Liver (tissue), 9 donors: Measurements from ENCODE around the gene UIMC1. TPM values are rescaled to one million over a fixed set of nuclear protein-coding genes. Genes with fewer than 3 reads are reported as not detected.
"Not testable (repeated sequence)": the region's sequence is repeated elsewhere in the genome, so short reads cannot be mapped to it uniquely, and the experiment has no call there.

Source experiments
- DNase-seq: peaks from one replicate; pipeline ENCODE4 v3.0.0-alpha.2; 2017; ENCODE audit warnings: low spot score
- H3K27ac ChIP-seq, 2 donors: one replicate each; pipeline ENCODE4 v1.7.0; 2013; ENCODE audit warnings: inconsistent platforms in 2 of 2, low read length in 2 of 2, control low read depth in 1 of 2, low read depth in 1 of 2, mild to moderate bottlenecking in 1 of 2
- H3K27me3 ChIP-seq, 4 donors: one replicate each; pipeline versions ENCODE4 v1.6.1 to v1.7.0; 2013; ENCODE audit warnings: low read length in 3 of 4, inconsistent platforms in 1 of 4, mild to moderate bottlenecking in 1 of 4, moderate library complexity in 1 of 4; ENCODE audit not compliant: control insufficient read depth in 4 of 4, insufficient read depth in 4 of 4
- H3K36me3 ChIP-seq, 4 donors: one replicate each; pipeline versions ENCODE4 v1.6.1 to v1.7.0; 2013; ENCODE audit warnings: low read length in 3 of 4, mild to moderate bottlenecking in 3 of 4, low read depth in 1 of 4, moderate library complexity in 1 of 4; ENCODE audit not compliant: control insufficient read depth in 4 of 4, insufficient read depth in 3 of 4
- H3K4me1 ChIP-seq, 4 donors: one replicate each; pipeline versions ENCODE4 v1.6.1 to v1.7.0; 2013; ENCODE audit warnings: low read length in 3 of 4, mild to moderate bottlenecking in 3 of 4, moderate library complexity in 1 of 4; ENCODE audit not compliant: control insufficient read depth in 4 of 4, insufficient read depth in 4 of 4
- H3K4me3 ChIP-seq, 3 donors: one replicate each; pipeline versions ENCODE4 v1.6.1 to v1.7.0; 2013; ENCODE audit warnings: low read length in 3 of 3, control low read depth in 1 of 3, low read depth in 1 of 3, mild to moderate bottlenecking in 1 of 3
- H3K9ac ChIP-seq, 2 donors: one replicate each; pipeline ENCODE4 v1.7.0; 2013; ENCODE audit warnings: low read length in 2 of 2, mild to moderate bottlenecking in 2 of 2, moderate library complexity in 2 of 2, control low read depth in 1 of 2, low read depth in 1 of 2
- H3K9me3 ChIP-seq, 4 donors: one replicate each; pipeline versions ENCODE4 v1.6.1 to v1.7.0; 2013; ENCODE audit warnings: low read length in 3 of 4; ENCODE audit not compliant: control insufficient read depth in 4 of 4
- ATF3 ChIP-seq: IDR thresholded peaks from 2 replicates; pipeline ENCODE4 v1.6.1; 2016; ENCODE audit warnings: antibody characterized with exemption
- CTCF ChIP-seq: fragments of 150-350 bp; IDR thresholded peaks from 2 replicates; pipeline ENCODE4 v1.5.1; 2017; ENCODE audit warnings: improper control_type of control experiment, low read depth, low read length; ENCODE audit not compliant: missing input control
- EGR1 ChIP-seq, 2 donors: IDR thresholded peaks; 2 replicates each; pipeline ENCODE4 v1.6.1; 2016 to 2018; ENCODE audit warnings: antibody characterized with exemption in 2 of 2, low read depth in 2 of 2
- FOXA1 ChIP-seq: IDR thresholded peaks from 2 replicates; pipeline ENCODE4 v1.6.1; 2016; ENCODE audit warnings: antibody characterized with exemption
- FOXA2 ChIP-seq: IDR thresholded peaks from 2 replicates; pipeline ENCODE4 v1.6.1; 2016; ENCODE audit warnings: antibody characterized with exemption
- GABPA ChIP-seq, 2 donors: IDR thresholded peaks in 1 of 2; conservative IDR thresholded peaks in 1 of 2; 2 replicates each; pipeline ENCODE4 v1.6.1; 2016; ENCODE audit warnings: antibody characterized with exemption in 2 of 2, mild to moderate bottlenecking in 1 of 2, moderate library complexity in 1 of 2
- HNF4A ChIP-seq, 2 donors: conservative IDR thresholded peaks; 2 replicates each; pipeline ENCODE4 v1.6.1; 2016; ENCODE audit warnings: antibody characterized with exemption in 2 of 2, mild to moderate bottlenecking in 2 of 2
- HNF4G ChIP-seq: IDR thresholded peaks from 2 replicates; pipeline ENCODE4 v1.6.1; 2016; ENCODE audit warnings: antibody characterized with exemption
- MAX ChIP-seq: IDR thresholded peaks from 2 replicates; pipeline ENCODE4 v1.6.1; 2016; ENCODE audit warnings: antibody characterized with exemption
- NR2F2 ChIP-seq: IDR thresholded peaks from 2 replicates; pipeline ENCODE4 v1.6.1; 2016; ENCODE audit warnings: antibody characterized with exemption
- RAD21 ChIP-seq, 2 donors: IDR thresholded peaks; 2 replicates each; pipeline ENCODE4 v1.6.1; 2016; ENCODE audit warnings: antibody characterized with exemption in 2 of 2, mild to moderate bottlenecking in 2 of 2
- RXRA ChIP-seq, 2 donors: IDR thresholded peaks; 2 replicates each; pipeline ENCODE4 v1.6.1; 2017 to 2018; ENCODE audit warnings: antibody characterized with exemption in 2 of 2, mild to moderate bottlenecking in 1 of 2
- TAF1 ChIP-seq: conservative IDR thresholded peaks from 2 replicates; pipeline ENCODE4 v1.6.1; 2016; ENCODE audit warnings: antibody characterized with exemption, mild to moderate bottlenecking
- YY1 ChIP-seq: IDR thresholded peaks from 2 replicates; pipeline ENCODE4 v1.6.1; 2016; ENCODE audit warnings: antibody characterized with exemption, mild to moderate bottlenecking
- ZBTB33 ChIP-seq: IDR thresholded peaks from 2 replicates; pipeline ENCODE4 v1.6.1; 2016; ENCODE audit warnings: antibody characterized with exemption
- WGBS: extraction: QIAGEN DNeasy Blood & Tissue Kit; methylation state at CpG from one replicate; pipeline ENCODE4 v1.1.7; 2013; 5-methylcytosine and 5-hydroxymethylcytosine counted together
- polyA plus RNA-seq, 2 donors: library from polyadenylated mRNA; stranded (reverse) in 1 of 2; unstranded in 1 of 2; fragments of 200-250 nt in 1 of 2; fragments of >200 nt in 1 of 2; fragmentation: Nextera tagmentation in 1 of 2; extraction: Ambion mirVana in 1 of 2; gene quantifications; one replicate each; pipeline versions ENCODE4 v1.2.1 to v1.2.3, GENCODE V29; 2013 to 2015
- total RNA-seq, 2 donors: library from RNA; depleted of rRNA; stranded (reverse); fragments of >200 nt; gene quantifications; one replicate each; pipeline ENCODE4 v1.2.3, GENCODE V29; 2014
- donor health status: healthy.
- donor health status: healthy.
- donor health status: healthy.
- donor health status: healthy.
- donor health status: healthy.

The UIMC1 gene
- total and polyA plus RNA-seq, 4 donors: 5.9 to 26.0 (median 11.7) TPM

- no peak for TF ChIP-seq CTCF
- TF ChIP-seq FOXA1: no peak
- TF ChIP-seq HNF4G: no peak
- TF ChIP-seq NR2F2: no peak
- TF ChIP-seq YY1: no peak
- TF ChIP-seq RXRA (IDR thresholded peaks at IDR 0.05): no peak
- TF ChIP-seq ATF3: no peak
- TF ChIP-seq FOXA2: no peak
These were observed 132.9 kb downstream of the UIMC1 start (continued) for GRCh38 chr5:176873541-176874172.

GRCh38 chr5:176873011-176873410 is 133.6 kb downstream of the UIMC1 start:
- H3K9me3 ChIP-seq, H3K4me1 ChIP-seq, H3K27me3 ChIP-seq, H3K27ac ChIP-seq, H3K36me3 ChIP-seq, H3K4me3 ChIP-seq, H3K9ac ChIP-seq, DNase-seq: not testable (repeated sequence)
- WGBS: 80% methylated on average over 2 of the region's 2 CpGs

- not testable (repeated sequence) for H3K9ac ChIP-seq, H3K27me3 ChIP-seq, H3K4me1 ChIP-seq, H3K9me3 ChIP-seq, DNase-seq, H3K4me3 ChIP-seq, H3K27ac ChIP-seq, H3K36me3 ChIP-seq
- WGBS: 84% methylated on average over 2 of the region's 2 CpGs
These were observed 134.0 kb downstream of the UIMC1 start for GRCh38 chr5:176872586-176872985.

GRCh38 chr5:176870644-176871043 is 135.9 kb downstream of the UIMC1 start:
- H3K4me3 ChIP-seq, H3K9me3 ChIP-seq, H3K36me3 ChIP-seq, H3K27ac ChIP-seq, H3K4me1 ChIP-seq, DNase-seq, H3K27me3 ChIP-seq, H3K9ac ChIP-seq: not testable (repeated sequence)
- 85% methylated on average over 10 of the region's 10 CpGs for WGBS

- Histone ChIP-seq H3K4me1 (peaks cover 0 to 10% (median 3%) of the 10 kb centered on the region in 4 donors), H3K27ac (no peak overlapping the region), H3K9me3 (no peaks in the 10 kb centered on the region), H3K4me3 (no peak overlapping the region), H3K27me3 (peaks cover 0 to 5% (median 0%) of the 10 kb centered on the region in 4 donors), H3K36me3 (no peaks in the 10 kb centered on the region), H3K9ac (no peak overlapping the region)
- peak; percentile 54 for DNase-seq
- WGBS: 30% methylated on average over 17 of the region's 17 CpGs
- TF ChIP-seq CTCF (peak; percentile 2), RAD21 (IDR thresholded peaks at IDR 0.05) (peak in 1 of 2 donors; percentile 55), MAX (no peak), TAF1 (no peak), EGR1 (IDR thresholded peaks at IDR 0.05; ENCODE audit: low read depth in 2 of 2) (no peak), FOXA2 (no peak), HNF4G (no peak), YY1 (no peak), HNF4A (conservative IDR thresholded peaks at IDR 0.05) (peak in 1 of 2 donors; percentile 55), ZBTB33 (no peak), GABPA (IDR thresholded peaks at IDR 0.05 in 1 of 2, conservative IDR thresholded peaks at IDR 0.05 in 1 of 2) (no peak), RXRA (IDR thresholded peaks at IDR 0.05) (peak in 1 of 2 donors; percentile 82)
These were observed 136.4 kb downstream of the UIMC1 start for GRCh38 chr5:176870110-176870591.
